ENCODE measurements around the gene ADCK2. TPM values are rescaled to one million over a fixed set of nuclear protein-coding genes. Genes with fewer than 3 reads are reported as not detected.

Gene ADCK2
- polyA plus RNA-seq, 1 donor (not counting 4 experiments of a cell fraction or from before 2014, with no cell fraction given), result 9.5 TPM

- Histone ChIP-seq H3K4me3 (ENCODE audit: control insufficient read depth in 2 of 3, extremely low read depth in 1 of 3, insufficient read depth in 2 of 3, low read depth in 1 of 3, low read length in 3 of 3) (no peak overlapping the region), H3K9me3 (ENCODE audit: control insufficient read depth, low read depth, low read length) (no peaks in the 10 kb centered on the region), H3K4me2 (ENCODE audit: control insufficient read depth, extremely low read depth, insufficient read depth, low read depth, low read length) (no peak overlapping the region), H2AFZ (ENCODE audit: control insufficient read depth, low read length) (peak overlapping the region; percentile 66), H4K20me1 (ENCODE audit: control insufficient read depth, extremely low read depth, insufficient read depth, low read length) (no peaks in the 10 kb centered on the region), H3K4me1 (ENCODE audit: control insufficient read depth, extremely low read depth, insufficient read depth, low read length) (peaks cover 28% of the 10 kb centered on the region), H3K27me3 (ENCODE audit: control insufficient read depth, extremely low read depth, insufficient read depth, low read length) (no peaks in the 10 kb centered on the region), H3K27ac (ENCODE audit: control insufficient read depth, insufficient read depth, low read length) (no peak overlapping the region), H3K9me1 (ENCODE audit: control insufficient read depth, extremely low read depth, insufficient read depth, low read length) (no peaks in the 10 kb centered on the region), H3K79me2 (ENCODE audit: control insufficient read depth, insufficient read depth, low read length) (no peaks in the 10 kb centered on the region), H3K36me3 (ENCODE audit: control insufficient read depth in 2 of 2, extremely low read depth in 1 of 2, insufficient read depth in 2 of 2, low read length in 2 of 2) (no peaks in the 10 kb centered on the region), H3K9ac (ENCODE audit: control insufficient read depth, extremely low read depth, insufficient read depth, low read length) (no peak overlapping the region)
- DNase-seq (ENCODE audit: low read depth, low spot score) (peak; percentile 46), FAIRE-seq (peak; percentile 73)
- TF ChIP-seq EZH2 (IDR thresholded peaks at IDR 0.05; ENCODE audit: low read length), result no peak
- peak; percentile 71 to 92 (median 84) for TF ChIP-seq CTCF (optimal IDR thresholded peaks at IDR 0.05 in 1 of 3, IDR thresholded peaks at IDR 0.05 in 1 of 3, conservative IDR thresholded peaks at IDR 0.05 in 1 of 3; ENCODE audit: extremely low read depth in 1 of 3, insufficient read depth in 2 of 3, low read length in 3 of 3)
- dilution Hi-C loops (cut with MboI; ENCODE audit: extremely low pct_ligation_motif_present, low sequenced_read_pairs), result no loop called here
Measured at GRCh38 chr7:140653319-140654108, 19.2 kb upstream of the ADCK2 start.

GRCh38 chr7:140654109-140654387 is 18.7 kb upstream of the ADCK2 start:
- no peak overlapping the region for H3K4me2 ChIP-seq (ENCODE audit: control insufficient read depth, extremely low read depth, insufficient read depth, low read depth, low read length)
- DNase-seq (ENCODE audit: low read depth, low spot score) (no peak), FAIRE-seq (no peak)
- no peak overlapping the region for H3K4me3 ChIP-seq (ENCODE audit: control insufficient read depth in 2 of 3, extremely low read depth in 1 of 3, insufficient read depth in 2 of 3, low read depth in 1 of 3, low read length in 3 of 3)
- no peak overlapping the region for H3K27ac ChIP-seq (ENCODE audit: control insufficient read depth, insufficient read depth, low read length)
- no peaks in the 10 kb centered on the region for H3K9me3 ChIP-seq (ENCODE audit: control insufficient read depth, low read depth, low read length)
- dilution Hi-C loops (cut with MboI; ENCODE audit: extremely low pct_ligation_motif_present, low sequenced_read_pairs), result no loop called here
- no peaks in the 10 kb centered on the region for H3K79me2 ChIP-seq (ENCODE audit: control insufficient read depth, insufficient read depth, low read length)
- peaks cover 28% of the 10 kb centered on the region for H3K4me1 ChIP-seq (ENCODE audit: control insufficient read depth, extremely low read depth, insufficient read depth, low read length)
- no peaks in the 10 kb centered on the region for H3K36me3 ChIP-seq (ENCODE audit: control insufficient read depth in 2 of 2, extremely low read depth in 1 of 2, insufficient read depth in 2 of 2, low read length in 2 of 2)
- no peaks in the 10 kb centered on the region for H3K9me1 ChIP-seq (ENCODE audit: control insufficient read depth, extremely low read depth, insufficient read depth, low read length)
- TF ChIP-seq CTCF (optimal IDR thresholded peaks at IDR 0.05 in 1 of 3, IDR thresholded peaks at IDR 0.05 in 1 of 3, conservative IDR thresholded peaks at IDR 0.05 in 1 of 3; ENCODE audit: extremely low read depth in 1 of 3, insufficient read depth in 2 of 3, low read length in 3 of 3) (no peak), EZH2 (IDR thresholded peaks at IDR 0.05; ENCODE audit: low read length) (no peak)
- no peaks in the 10 kb centered on the region for H3K27me3 ChIP-seq (ENCODE audit: control insufficient read depth, extremely low read depth, insufficient read depth, low read length)
- H4K20me1 ChIP-seq (ENCODE audit: control insufficient read depth, extremely low read depth, insufficient read depth, low read length), result no peaks in the 10 kb centered on the region
- H2AFZ ChIP-seq (ENCODE audit: control insufficient read depth, low read length), result no peak overlapping the region
- H3K9ac ChIP-seq (ENCODE audit: control insufficient read depth, extremely low read depth, insufficient read depth, low read length), result no peak overlapping the region

Measured in keratinocyte (primary cell).